Spleen (tissue), 7 donors: ENCODE results near the gene SASH1.

Source experiments
- POLR2A ChIP-seq, 3 donors: fragments of 450-650 bp; IDR thresholded peaks; one replicate each; pipeline ENCODE4 v1.5.1; 2017; ENCODE audit warnings: antibody characterized with exemption in 3 of 3, mild to moderate bottlenecking in 1 of 3
- TF ChIP-seq, protein P1 (sequence below), 11 experiments: fragments of 200-600 bp in 7 of 11; fragments of 450-650 bp in 4 of 11; sonication (generic) in 4 of 11; IDR thresholded peaks in 8 of 11; conservative IDR thresholded peaks in 3 of 11; 1 replicate in 7 of 11; 2 replicates in 4 of 11; pipeline versions ENCODE4 v1.4.0 to v1.8.0; 2016 to 2021; ENCODE audit warnings: antibody characterized with exemption in 11 of 11, inconsistent platforms in 4 of 11, mild to moderate bottlenecking in 1 of 11
- donor health status: DM: no; HTN: no; CAD: no; lungs with moderate emphysema.
- donor health status: DM: no; HTN: no; CAD: no.
- donor health status: DM: no; HTN: no; CAD: no.

- TF ChIP-seq, protein P1, sequence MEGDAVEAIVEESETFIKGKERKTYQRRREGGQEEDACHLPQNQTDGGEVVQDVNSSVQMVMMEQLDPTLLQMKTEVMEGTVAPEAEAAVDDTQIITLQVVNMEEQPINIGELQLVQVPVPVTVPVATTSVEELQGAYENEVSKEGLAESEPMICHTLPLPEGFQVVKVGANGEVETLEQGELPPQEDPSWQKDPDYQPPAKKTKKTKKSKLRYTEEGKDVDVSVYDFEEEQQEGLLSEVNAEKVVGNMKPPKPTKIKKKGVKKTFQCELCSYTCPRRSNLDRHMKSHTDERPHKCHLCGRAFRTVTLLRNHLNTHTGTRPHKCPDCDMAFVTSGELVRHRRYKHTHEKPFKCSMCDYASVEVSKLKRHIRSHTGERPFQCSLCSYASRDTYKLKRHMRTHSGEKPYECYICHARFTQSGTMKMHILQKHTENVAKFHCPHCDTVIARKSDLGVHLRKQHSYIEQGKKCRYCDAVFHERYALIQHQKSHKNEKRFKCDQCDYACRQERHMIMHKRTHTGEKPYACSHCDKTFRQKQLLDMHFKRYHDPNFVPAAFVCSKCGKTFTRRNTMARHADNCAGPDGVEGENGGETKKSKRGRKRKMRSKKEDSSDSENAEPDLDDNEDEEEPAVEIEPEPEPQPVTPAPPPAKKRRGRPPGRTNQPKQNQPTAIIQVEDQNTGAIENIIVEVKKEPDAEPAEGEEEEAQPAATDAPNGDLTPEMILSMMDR (IDR thresholded peaks at IDR 0.05 in 8 of 11, conservative IDR thresholded peaks at IDR 0.05 in 3 of 11): no peak
- TF ChIP-seq POLR2A (IDR thresholded peaks at IDR 0.05): no peak
Observed at GRCh38 chr6:148516217-148516616, 173.6 kb downstream of the SASH1 start.
